Calu3 (cell line): ENCODE results near the gene GLYATL1. TPM values are rescaled to one million over a fixed set of nuclear protein-coding genes. Genes with fewer than 3 reads are reported as not detected.

ENCODE experiments used
- BruUV-seq: library from RNA; stranded (reverse); fragments of 400-500 nt; replicated peaks from 2 replicates; lab custom pipeline; 2021; lab: Mats Ljungman, UMichigan
- CTCF ChIA-PET: fragments of 300-600 bp; sonication (Branson Sonifier 250); formaldehyde crosslinking; loops from one replicate; lab custom pipeline; 2022; ENCODE audit warnings: antibody characterized with exemption; lab: Charles Lee
- DNase-seq: peaks from one replicate; pipeline ENCODE4 v3.0.0; 2022
- H3K27ac Mint-ChIP-seq: one replicate; pipeline ENCODE4 v1.8.0; 2022; ENCODE audit warnings: mixed read lengths; ENCODE audit not compliant: unreplicated experiment
- H3K27me3 Mint-ChIP-seq: one replicate; pipeline ENCODE4 v1.8.0; 2022; ENCODE audit warnings: mixed read lengths; ENCODE audit not compliant: unreplicated experiment
- H3K36me3 Mint-ChIP-seq: one replicate; pipeline ENCODE4 v1.8.0; 2022; ENCODE audit warnings: mild to moderate bottlenecking, moderate library complexity, mixed read lengths; ENCODE audit not compliant: insufficient read depth, unreplicated experiment
- H3K4me1 Mint-ChIP-seq: one replicate; pipeline ENCODE4 v1.8.0; 2022; ENCODE audit warnings: mild to moderate bottlenecking, low read depth, mixed read lengths; ENCODE audit not compliant: unreplicated experiment
- H3K4me3 Mint-ChIP-seq: one replicate; pipeline ENCODE4 v1.8.0; 2022; ENCODE audit warnings: mild to moderate bottlenecking, low read depth, moderate library complexity, mixed read lengths; ENCODE audit not compliant: unreplicated experiment
- H3K9me3 Mint-ChIP-seq: one replicate; pipeline ENCODE4 v1.8.0; 2022; ENCODE audit warnings: low read depth, mixed read lengths; ENCODE audit not compliant: unreplicated experiment
- intact Hi-C: fragments of 100-400 bp; cut with micrococcal nuclease; formaldehyde crosslinking; loops from one replicate; pipeline ENCODE4 v1.10.0; 2022; ENCODE audit not compliant: unreplicated experiment
- total RNA-seq: library from RNA; stranded (reverse); gene quantifications from 2 replicates; pipeline ENCODE4 v1.2.3, GENCODE V29; 2022
- TF ChIP-seq, protein P1 (sequence below): fragments of 200-600 bp; IDR thresholded peaks from one replicate; pipeline ENCODE4 v1.8.0; 2022; ENCODE audit warnings: antibody characterized with exemption; ENCODE audit not compliant: unreplicated experiment

GLYATL1 gene
- total RNA-seq, 1 experiment from 2014 or later, result not detected

DNA sequence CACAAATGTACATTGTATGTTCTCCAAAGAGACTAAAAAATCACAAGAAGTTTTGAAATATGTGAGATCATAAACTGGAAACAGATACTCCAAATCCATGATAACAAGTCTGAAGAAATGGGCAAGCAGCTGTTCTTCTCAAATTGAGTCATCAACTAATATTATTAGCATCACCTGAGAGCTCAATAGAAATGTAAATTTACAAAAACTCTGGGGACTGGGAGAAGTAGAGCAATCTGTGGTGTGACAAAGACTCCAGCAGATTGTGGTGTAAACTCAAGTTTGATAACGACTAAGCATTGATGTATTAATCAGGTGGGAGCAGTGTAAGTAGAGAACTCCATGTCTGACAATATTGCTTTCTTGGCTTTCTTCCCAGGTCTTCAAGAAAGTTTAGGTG is 53.2 kb downstream of the GLYATL1 start:
- TF ChIP-seq, protein P1, sequence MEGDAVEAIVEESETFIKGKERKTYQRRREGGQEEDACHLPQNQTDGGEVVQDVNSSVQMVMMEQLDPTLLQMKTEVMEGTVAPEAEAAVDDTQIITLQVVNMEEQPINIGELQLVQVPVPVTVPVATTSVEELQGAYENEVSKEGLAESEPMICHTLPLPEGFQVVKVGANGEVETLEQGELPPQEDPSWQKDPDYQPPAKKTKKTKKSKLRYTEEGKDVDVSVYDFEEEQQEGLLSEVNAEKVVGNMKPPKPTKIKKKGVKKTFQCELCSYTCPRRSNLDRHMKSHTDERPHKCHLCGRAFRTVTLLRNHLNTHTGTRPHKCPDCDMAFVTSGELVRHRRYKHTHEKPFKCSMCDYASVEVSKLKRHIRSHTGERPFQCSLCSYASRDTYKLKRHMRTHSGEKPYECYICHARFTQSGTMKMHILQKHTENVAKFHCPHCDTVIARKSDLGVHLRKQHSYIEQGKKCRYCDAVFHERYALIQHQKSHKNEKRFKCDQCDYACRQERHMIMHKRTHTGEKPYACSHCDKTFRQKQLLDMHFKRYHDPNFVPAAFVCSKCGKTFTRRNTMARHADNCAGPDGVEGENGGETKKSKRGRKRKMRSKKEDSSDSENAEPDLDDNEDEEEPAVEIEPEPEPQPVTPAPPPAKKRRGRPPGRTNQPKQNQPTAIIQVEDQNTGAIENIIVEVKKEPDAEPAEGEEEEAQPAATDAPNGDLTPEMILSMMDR, result no peak

GRCh38 chr11:58994171-58994570 is 54.9 kb downstream of the GLYATL1 start:
- Mint-ChIP-seq H3K27ac (no peak overlapping the region), H3K9me3 (no peaks in the 10 kb centered on the region), H3K36me3 (no peaks in the 10 kb centered on the region), H3K4me3 (no peak overlapping the region), H3K4me1 (no peaks in the 10 kb centered on the region), H3K27me3 (peaks cover 1% of the 10 kb centered on the region)
- BruUV-seq, result no TSS peak
- CTCF ChIA-PET, result no interaction called here
- TF ChIP-seq, protein P1, result no peak
- no peak for DNase-seq
- intact Hi-C loops, result no loop called here

More for the DNA sequence above, 53.2 kb downstream of the GLYATL1 start:
- Mint-ChIP-seq H3K4me3 (no peak overlapping the region), H3K4me1 (no peaks in the 10 kb centered on the region), H3K9me3 (no peaks in the 10 kb centered on the region), H3K27me3 (peaks cover 18% of the 10 kb centered on the region), H3K36me3 (no peaks in the 10 kb centered on the region), H3K27ac (no peak overlapping the region)
- intact Hi-C loops, result no loop called here
- no peak for DNase-seq
- BruUV-seq, result no TSS peak
- CTCF ChIA-PET, result no interaction called here

DNA sequence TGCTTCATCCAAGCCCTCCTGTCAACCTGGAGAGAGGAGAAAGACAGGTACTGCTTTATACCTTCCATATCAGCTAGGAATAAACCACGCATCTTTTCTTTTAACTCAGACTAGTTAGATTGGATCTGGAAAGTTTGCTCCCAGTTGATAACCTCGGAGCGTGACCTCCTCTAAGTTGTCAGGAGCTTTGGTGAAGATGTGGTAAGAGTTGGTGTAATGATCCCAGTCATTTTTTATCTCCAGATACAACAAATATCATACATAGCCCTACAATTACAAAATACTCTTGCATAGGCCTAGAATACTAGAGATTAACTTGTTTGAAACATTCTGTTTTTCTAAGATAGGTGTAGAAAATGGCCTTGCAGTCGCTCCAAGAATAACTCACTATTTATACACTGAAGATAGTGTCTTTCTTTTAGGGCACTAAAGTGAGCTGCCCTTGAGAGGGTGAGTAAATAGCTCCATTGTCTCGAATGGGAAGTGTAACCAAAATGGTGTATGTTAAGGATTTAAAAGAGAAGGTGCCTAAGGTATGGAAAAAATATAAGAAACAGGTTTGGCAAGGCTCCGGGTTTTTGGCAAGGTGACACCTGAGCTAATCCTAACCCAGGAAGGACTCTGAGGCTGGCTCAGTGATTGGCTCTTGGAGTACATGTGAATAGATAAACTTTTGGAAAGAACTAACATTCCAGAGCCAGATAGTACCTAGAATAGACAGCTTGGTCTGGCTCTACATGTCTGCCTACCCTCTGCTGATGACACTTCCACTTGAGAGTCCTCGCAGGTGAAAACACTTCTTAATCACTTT is 59.4 kb downstream of the GLYATL1 start:
- Mint-ChIP-seq H3K4me1 (no peaks in the 10 kb centered on the region), H3K9me3 (no peaks in the 10 kb centered on the region), H3K27ac (no peak overlapping the region), H3K36me3 (no peaks in the 10 kb centered on the region), H3K27me3 (peaks cover 12% of the 10 kb centered on the region), H3K4me3 (no peak overlapping the region)
- intact Hi-C loops, result no loop called here
- TF ChIP-seq, protein P1, result no peak
- no TSS peak for BruUV-seq
- no peak for DNase-seq
- CTCF ChIA-PET, result interaction anchor here (1.1 kb wide), 1 partner anchor 60 kb away, joined by 3 read pairs; no protein-coding TSS in a partner anchor

GRCh38 chr11:58999291-58999680 is 60.0 kb downstream of the GLYATL1 start:
- BruUV-seq, result no TSS peak
- DNase-seq, result no peak
- H3K9me3 Mint-ChIP-seq, result no peaks in the 10 kb centered on the region
- intact Hi-C loops, result no loop called here
- no peaks in the 10 kb centered on the region for H3K36me3 Mint-ChIP-seq
- CTCF ChIA-PET, result no interaction called here
- peaks cover 12% of the 10 kb centered on the region for H3K27me3 Mint-ChIP-seq
- TF ChIP-seq, protein P1, result no peak
- H3K4me3 Mint-ChIP-seq, result no peak overlapping the region
- H3K27ac Mint-ChIP-seq, result no peak overlapping the region
- H3K4me1 Mint-ChIP-seq, result no peaks in the 10 kb centered on the region
